Activated T-helper 1 cell treated with anti-CD3 and anti-CD28 coated beads, Interleukin-12 subunit alpha, Interleukin-12 subunit beta, Interleukin-2, Interleukin-4 antibody, amounts not matched to agents 30 ng/mL and 10 ng/mL and 1 ng/mL, durations not matched to agents 14 hours and 24 hours and 36 hours (primary cell): ENCODE results near the gene MRPS15. TPM values are rescaled to one million over a fixed set of nuclear protein-coding genes. Genes with fewer than 3 reads are reported as not detected.

Experiments used
- DNase-seq: peaks from one replicate; pipeline ENCODE4 v3.0.0; 2021; ENCODE audit warnings: low spot score
- H3K27ac Mint-ChIP-seq: one replicate; pipeline ENCODE4 v1.8.0; 2021; ENCODE audit warnings: mild to moderate bottlenecking, mixed read lengths
- H3K27me3 Mint-ChIP-seq: one replicate; pipeline ENCODE4 v1.8.0; 2022; ENCODE audit warnings: mild to moderate bottlenecking, moderate library complexity, mixed read lengths; ENCODE audit not compliant: insufficient read depth
- H3K36me3 Mint-ChIP-seq: one replicate; pipeline ENCODE4 v1.8.0; 2021; ENCODE audit warnings: low read depth, mixed read lengths
- H3K4me1 Mint-ChIP-seq: one replicate; pipeline ENCODE4 v1.8.0; 2021; ENCODE audit warnings: low read depth, mixed read lengths
- H3K4me3 Mint-ChIP-seq: one replicate; pipeline ENCODE4 v1.8.0; 2021; ENCODE audit warnings: mild to moderate bottlenecking, moderate library complexity, mixed read lengths
- H3K9me3 Mint-ChIP-seq: one replicate; pipeline ENCODE4 v1.8.0; 2021; ENCODE audit warnings: mixed read lengths
- intact Hi-C: fragments of 100-400 bp; cut with micrococcal nuclease; formaldehyde crosslinking; loops from one replicate; pipeline ENCODE4 v1.15.1; 2024
- total RNA-seq: library from RNA; stranded (reverse); gene quantifications from 2 replicates; pipeline ENCODE4 v1.2.3, GENCODE V29; 2022

The MRPS15 gene
- total RNA-seq, 1 donor from 2014 or later, result 121 TPM

GRCh38 chr1:36465731-36466369, 1.7 kb upstream of the MRPS15 start:
- H3K4me1 Mint-ChIP-seq, result peaks cover 51% of the 10 kb centered on the region
- intact Hi-C loops, result loop anchor here (10.0 kb wide), 1 partner anchor 1229 kb away; the partner anchor contains the start of gene CDCA8
- H3K4me3 Mint-ChIP-seq, result no peak overlapping the region
- peak overlapping the region; percentile 97 for H3K27ac Mint-ChIP-seq
- peaks cover 18% of the 10 kb centered on the region for H3K36me3 Mint-ChIP-seq
- H3K27me3 Mint-ChIP-seq, result no peaks in the 10 kb centered on the region
- no peak for DNase-seq
- no peaks in the 10 kb centered on the region for H3K9me3 Mint-ChIP-seq

- H3K4me3 Mint-ChIP-seq, result peak overlapping the region; percentile 100
- H3K36me3 Mint-ChIP-seq, result peaks cover 25% of the 10 kb centered on the region
- intact Hi-C loops, result loop anchor here (1.0 to 10.0 kb wide), 6 partner anchors 10 to 1230 kb away; partner anchors contain the start of genes AGO3, CDCA8, OSCP1 and THRAP3
- no peaks in the 10 kb centered on the region for H3K27me3 Mint-ChIP-seq
- peaks cover 55% of the 10 kb centered on the region for H3K4me1 Mint-ChIP-seq
- H3K9me3 Mint-ChIP-seq, result no peaks in the 10 kb centered on the region
- peak overlapping the region; percentile 97 for H3K27ac Mint-ChIP-seq
- DNase-seq, result no peak
Measured at GRCh38 chr1:36464605-36465393, 615 bp upstream of the MRPS15 start.

GRCh38 chr1:36463463-36463802, 751 bp downstream of the MRPS15 start:
- H3K27ac Mint-ChIP-seq, result peak overlapping the region; percentile 97
- peaks cover 69% of the 10 kb centered on the region for H3K4me1 Mint-ChIP-seq
- no peaks in the 10 kb centered on the region for H3K27me3 Mint-ChIP-seq
- H3K9me3 Mint-ChIP-seq, result no peaks in the 10 kb centered on the region
- intact Hi-C loops, result loop anchor here (5.0 to 10.0 kb wide), 2 partner anchors 531 to 1231 kb away; partner anchors contain the start of genes AGO3 and CDCA8
- H3K4me3 Mint-ChIP-seq, result peak overlapping the region; percentile 100
- H3K36me3 Mint-ChIP-seq, result peaks cover 35% of the 10 kb centered on the region
- no peak for DNase-seq

GRCh38 chr1:36458910-36459309, 5.3 kb downstream of the MRPS15 start:
- intact Hi-C loops, result loop anchor here (1.0 to 10.0 kb wide), 3 partner anchors 9 to 1604 kb away; partner anchors contain the start of genes OSCP1, SMIM12 and ZC3H12A
- H3K4me1 Mint-ChIP-seq, result peaks cover 70% of the 10 kb centered on the region
- no peaks in the 10 kb centered on the region for H3K9me3 Mint-ChIP-seq
- DNase-seq, result peak; percentile 19
- peaks cover 56% of the 10 kb centered on the region for H3K36me3 Mint-ChIP-seq
- H3K4me3 Mint-ChIP-seq, result peak overlapping the region; percentile 79
- H3K27ac Mint-ChIP-seq, result peak overlapping the region; percentile 96
- H3K27me3 Mint-ChIP-seq, result no peaks in the 10 kb centered on the region

GRCh38 chr1:36457691-36458090, 6.5 kb downstream of the MRPS15 start:
- no peak for DNase-seq
- Mint-ChIP-seq H3K9me3 (no peaks in the 10 kb centered on the region), H3K4me3 (peak overlapping the region; percentile 72), H3K27me3 (no peaks in the 10 kb centered on the region), H3K27ac (peak overlapping the region; percentile 82), H3K4me1 (peaks cover 59% of the 10 kb centered on the region), H3K36me3 (peaks cover 54% of the 10 kb centered on the region)
- intact Hi-C loops, result loop anchor here (10.0 kb wide), 2 partner anchors 1017 to 1603 kb away; partner anchors contain the start of genes SMIM12 and ZC3H12A

GRCh38 chr1:36456391-36456928, 7.7 kb downstream of the MRPS15 start:
- Mint-ChIP-seq H3K4me1 (peaks cover 50% of the 10 kb centered on the region), H3K27ac (no peak overlapping the region), H3K4me3 (no peak overlapping the region)

GRCh38 chr1:36455386-36455785, 8.8 kb downstream of the MRPS15 start:
- Mint-ChIP-seq H3K36me3 (peaks cover 38% of the 10 kb centered on the region), H3K27ac (no peak overlapping the region), H3K4me1 (peaks cover 43% of the 10 kb centered on the region), H3K4me3 (no peak overlapping the region), H3K27me3 (no peaks in the 10 kb centered on the region), H3K9me3 (no peaks in the 10 kb centered on the region)
- no peak for DNase-seq
- intact Hi-C loops, result loop anchor here (10.0 kb wide), 2 partner anchors 1019 to 1601 kb away; partner anchors contain the start of genes SMIM12 and ZC3H12A

More at GRCh38 chr1:36456391-36456928, 7.7 kb downstream of the MRPS15 start:
- intact Hi-C loops, result loop anchor here (10.0 kb wide), 2 partner anchors 1018 to 1602 kb away; partner anchors contain the start of genes SMIM12 and ZC3H12A
- no peak for DNase-seq
- Mint-ChIP-seq H3K9me3 (no peaks in the 10 kb centered on the region), H3K27me3 (no peaks in the 10 kb centered on the region), H3K36me3 (peaks cover 48% of the 10 kb centered on the region)

GRCh38 chr1:36453600-36454388, 10.4 kb downstream of the MRPS15 start:
- Mint-ChIP-seq H3K27me3 (no peaks in the 10 kb centered on the region), H3K36me3 (peaks cover 28% of the 10 kb centered on the region), H3K27ac (no peak overlapping the region), H3K4me1 (peaks cover 38% of the 10 kb centered on the region), H3K9me3 (no peaks in the 10 kb centered on the region), H3K4me3 (no peak overlapping the region)
- DNase-seq, result no peak
- intact Hi-C loops, result loop anchor here (10.0 kb wide), 2 partner anchors 1021 to 1599 kb away; partner anchors contain the start of genes SMIM12 and ZC3H12A

- Mint-ChIP-seq H3K4me1 (peaks cover 30% of the 10 kb centered on the region), H3K4me3 (no peak overlapping the region), H3K36me3 (peaks cover 24% of the 10 kb centered on the region), H3K27me3 (no peaks in the 10 kb centered on the region), H3K27ac (no peak overlapping the region), H3K9me3 (no peaks in the 10 kb centered on the region)
- no peak for DNase-seq
- intact Hi-C loops, result loop anchor here (10.0 kb wide), 2 partner anchors 1022 to 1598 kb away; partner anchors contain the start of genes SMIM12 and ZC3H12A
Measured at GRCh38 chr1:36453051-36453450, 11.1 kb downstream of the MRPS15 start.

GRCh38 chr1:36450919-36451305, 13.3 kb downstream of the MRPS15 start:
- H3K4me1 Mint-ChIP-seq, result peaks cover 12% of the 10 kb centered on the region
- peaks cover 10% of the 10 kb centered on the region for H3K36me3 Mint-ChIP-seq
- H3K27ac Mint-ChIP-seq, result peak overlapping the region; percentile 82
- H3K4me3 Mint-ChIP-seq, result peak overlapping the region; percentile 86
- H3K9me3 Mint-ChIP-seq, result no peaks in the 10 kb centered on the region
- intact Hi-C loops, result loop anchor here (1.0 to 10.0 kb wide), 6 partner anchors 8 to 1596 kb away; partner anchors contain the start of genes ADPRS, MRPS15, SMIM12 and ZC3H12A
- no peaks in the 10 kb centered on the region for H3K27me3 Mint-ChIP-seq
- DNase-seq, result no peak

GRCh38 chr1:36450270-36450918, 13.8 kb downstream of the MRPS15 start, which contains the start of gene OSCP1:
Gene OSCP1 (minus strand): TSS chr1:36450451. CDS start chr1:36450369, 82 bp downstream.
- Mint-ChIP-seq H3K4me3 (peak within 1 kb of the TSS; percentile 86), H3K27me3 (no peaks in the 10 kb centered on the region), H3K4me1 (peaks cover 11% of the 10 kb centered on the region), H3K27ac (peak within 1 kb of the TSS; percentile 82), H3K9me3 (no peaks in the 10 kb centered on the region), H3K36me3 (peaks cover 9% of the 10 kb centered on the region)
- peak; percentile 86 for DNase-seq
- intact Hi-C loops, result loop anchor here (1.0 to 10.0 kb wide), 6 partner anchors 9 to 1596 kb away; partner anchors contain the start of genes ADPRS, MRPS15, SMIM12 and ZC3H12A
